KBM-7 (cell line): ENCODE data around the gene TLK1.

Experiments used
- DNase-seq: peaks from one replicate; pipeline ENCODE4 v3.0.0-alpha.2; 2015
- in situ Hi-C: fragments of 300-500 bp; cut with MboI; formaldehyde crosslinking; loops from 2 replicates; pipeline ENCODE4 v1.14.3; 2020; ENCODE audit warnings: low sequenced_read_pairs, low pct_unique_long_range_greater_than_20kb, mixed read lengths

Gene TLK1

GRCh38 chr2:171149171-171149938, 11.3 kb downstream of the TLK1 start:
- DNase-seq: no peak
- in situ Hi-C loops: no loop called here

- no peak for DNase-seq
- in situ Hi-C loops: no loop called here
Observed at GRCh38 chr2:171147081-171147480, 13.6 kb downstream of the TLK1 start.

GRCh38 chr2:171146633-171147032, 14.1 kb downstream of the TLK1 start:
- in situ Hi-C loops: no loop called here
- peak; percentile 82 for DNase-seq

GRCh38 chr2:171146071-171146470, 14.6 kb downstream of the TLK1 start:
- no peak for DNase-seq
- in situ Hi-C loops: no loop called here

- no peak for DNase-seq
- in situ Hi-C loops: no loop called here
Observed at GRCh38 chr2:171143670-171144062, 17.0 kb downstream of the TLK1 start.

GRCh38 chr2:171142398-171142797, 18.3 kb downstream of the TLK1 start:
- in situ Hi-C loops: no loop called here
- no peak for DNase-seq

- no peak for DNase-seq
- in situ Hi-C loops: no loop called here
Observed at GRCh38 chr2:171141320-171141719, 19.4 kb downstream of the TLK1 start.

GRCh38 chr2:171139860-171140259, 20.8 kb downstream of the TLK1 start:
- in situ Hi-C loops: no loop called here
- no peak for DNase-seq

GRCh38 chr2:171136024-171136423, 24.7 kb downstream of the TLK1 start:
- in situ Hi-C loops: no loop called here
- no peak for DNase-seq

GRCh38 chr2:171134624-171135230, 26.0 kb downstream of the TLK1 start:
- DNase-seq: no peak
- in situ Hi-C loops: no loop called here

- DNase-seq: no peak
- in situ Hi-C loops: no loop called here
Observed at GRCh38 chr2:171132086-171132485, 28.6 kb downstream of the TLK1 start.

GRCh38 chr2:171128461-171128860, 32.2 kb downstream of the TLK1 start:
- DNase-seq: no peak
- in situ Hi-C loops: no loop called here

GRCh38 chr2:171124541-171124940, 36.2 kb downstream of the TLK1 start:
- DNase-seq: no peak
- in situ Hi-C loops: no loop called here

- DNase-seq: no peak
- in situ Hi-C loops: no loop called here
Observed at GRCh38 chr2:171109571-171109970, 51.1 kb downstream of the TLK1 start.

- DNase-seq: no peak
- in situ Hi-C loops: no loop called here
Observed at GRCh38 chr2:171109020-171109419, 51.7 kb downstream of the TLK1 start.

- in situ Hi-C loops: no loop called here
- DNase-seq: no peak
Observed at GRCh38 chr2:171107803-171108202, 52.9 kb downstream of the TLK1 start.

GRCh38 chr2:171104379-171104778, 56.3 kb downstream of the TLK1 start:
- in situ Hi-C loops: no loop called here
- DNase-seq: no peak

- in situ Hi-C loops: no loop called here
- DNase-seq: no peak
Observed at GRCh38 chr2:171102802-171103201, 57.9 kb downstream of the TLK1 start.

- in situ Hi-C loops: no loop called here
- DNase-seq: no peak
Observed at GRCh38 chr2:171100370-171100769, 60.3 kb downstream of the TLK1 start.

GRCh38 chr2:171098607-171099006, 62.1 kb downstream of the TLK1 start:
- no peak for DNase-seq
- in situ Hi-C loops: no loop called here

- DNase-seq: no peak
- in situ Hi-C loops: no loop called here
Observed at GRCh38 chr2:171095014-171095582, 65.6 kb downstream of the TLK1 start.
